ENCODE data around the gene AKT3. TPM values are rescaled to one million over a fixed set of nuclear protein-coding genes. Genes with fewer than 3 reads are reported as not detected.

The AKT3 gene
- total and polyA plus RNA-seq, 3 donors from 2014 or later = 32.3 to 70.9 (median 61.8) TPM

DNA sequence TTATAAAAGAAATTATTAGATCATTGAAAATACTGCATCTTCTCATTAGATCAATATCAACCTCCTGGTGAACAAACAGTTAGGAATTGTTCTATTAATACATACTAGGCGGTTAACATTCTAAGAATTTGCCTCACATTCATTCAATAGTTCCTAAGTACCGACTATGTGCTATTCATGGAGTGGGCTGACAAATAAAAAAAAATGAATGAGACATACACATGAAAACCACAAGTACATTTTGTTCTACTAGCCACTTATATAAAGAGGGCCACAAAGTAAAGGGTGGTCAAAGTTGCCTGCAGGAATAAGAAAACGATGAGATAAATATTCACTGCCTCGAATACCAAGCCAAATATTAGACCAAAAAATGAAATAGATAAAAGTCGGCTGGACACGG, 299.8 kb downstream of the AKT3 start:
- H3K4me3 ChIP-seq = no peak overlapping the region
- H3K4me1 ChIP-seq = no peaks in the 10 kb centered on the region
- H3K27me3 ChIP-seq = no peaks in the 10 kb centered on the region
- H3K36me3 ChIP-seq (ENCODE audit: low read depth, missing control alignments) = no peaks in the 10 kb centered on the region
- no peak for DNase-seq
- no peak overlapping the region for H3K27ac ChIP-seq
- TF ChIP-seq POLR2A (IDR thresholded peaks at IDR 0.05) (no peak), CTCF (IDR thresholded peaks at IDR 0.05) (no peak)
- intact Hi-C loops (cut with DNase I; ENCODE audit: low total_unique reads) = no loop called here
- 87 to 96% methylated on average over 6 of the region's 6 CpGs for WGBS, 2 donors
- no peaks in the 10 kb centered on the region for H3K9me3 ChIP-seq

DNA sequence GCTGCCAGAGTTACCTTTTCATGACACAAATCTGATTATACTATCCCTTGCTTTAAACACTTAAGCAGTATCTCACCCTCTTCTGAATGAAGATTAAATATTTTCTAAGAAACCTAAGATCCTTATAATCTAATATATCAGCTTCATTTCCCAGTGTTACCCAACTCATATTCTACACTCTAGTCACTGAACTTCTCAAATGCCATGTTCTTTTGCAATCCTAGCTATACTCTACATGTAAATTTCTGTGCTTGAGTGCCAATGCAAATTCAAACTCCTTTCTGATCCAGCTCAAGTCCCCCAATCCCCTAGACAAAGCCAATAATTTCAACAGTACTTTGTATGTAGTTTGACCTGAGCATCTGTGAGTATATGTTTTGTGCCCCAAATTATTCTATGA, 300.3 kb downstream of the AKT3 start:
- no peak for TF ChIP-seq CTCF (IDR thresholded peaks at IDR 0.05)
- H3K27me3 ChIP-seq = no peaks in the 10 kb centered on the region
- no peaks in the 10 kb centered on the region for H3K36me3 ChIP-seq (ENCODE audit: low read depth, missing control alignments)
- no peak overlapping the region for H3K27ac ChIP-seq
- intact Hi-C loops (cut with DNase I; ENCODE audit: low total_unique reads) = no loop called here
- H3K9me3 ChIP-seq = no peaks in the 10 kb centered on the region
- H3K4me1 ChIP-seq = no peaks in the 10 kb centered on the region
- no peak for DNase-seq
- no peak overlapping the region for H3K4me3 ChIP-seq

DNA sequence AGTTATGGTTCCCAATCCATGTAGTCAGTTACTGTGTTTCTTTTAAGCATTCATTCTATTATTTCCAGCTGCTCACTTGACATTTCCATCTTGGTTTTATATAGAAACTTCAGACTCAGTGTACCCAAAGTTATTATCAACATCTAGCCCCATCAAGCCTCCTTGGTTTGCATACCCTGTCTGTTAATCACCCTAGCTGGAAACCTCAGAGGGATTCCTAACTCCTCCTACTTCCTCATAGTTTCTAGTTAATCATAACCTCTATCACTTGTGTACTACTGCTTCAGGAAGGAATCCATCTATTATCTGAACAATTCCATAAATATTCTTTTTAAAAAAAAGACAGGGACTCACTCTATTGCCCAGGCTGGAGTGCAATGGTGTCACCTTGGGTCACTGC, 300.9 kb downstream of the AKT3 start:
- Histone ChIP-seq H3K27me3 (no peaks in the 10 kb centered on the region), H3K27ac (no peak overlapping the region), H3K4me1 (no peaks in the 10 kb centered on the region), H3K36me3 (ENCODE audit: low read depth, missing control alignments) (no peaks in the 10 kb centered on the region), H3K4me3 (no peak overlapping the region), H3K9me3 (no peaks in the 10 kb centered on the region)
- DNase-seq = no peak
- no peak for TF ChIP-seq POLR2A (IDR thresholded peaks at IDR 0.05)
- no peak for TF ChIP-seq CTCF (IDR thresholded peaks at IDR 0.05)
- intact Hi-C loops (cut with DNase I; ENCODE audit: low total_unique reads) = no loop called here

GRCh38 chr1:243548516-243548915, 301.5 kb downstream of the AKT3 start:
- H3K27ac ChIP-seq = no peak overlapping the region
- no peaks in the 10 kb centered on the region for H3K36me3 ChIP-seq (ENCODE audit: low read depth, missing control alignments)
- H3K9me3 ChIP-seq = no peaks in the 10 kb centered on the region
- WGBS, 2 donors = 64 to 79% methylated on average over 1 of the region's 1 CpG
- no peaks in the 10 kb centered on the region for H3K27me3 ChIP-seq
- intact Hi-C loops (cut with DNase I; ENCODE audit: low total_unique reads) = no loop called here
- no peak for DNase-seq
- no peak overlapping the region for H3K4me3 ChIP-seq
- H3K4me1 ChIP-seq = no peaks in the 10 kb centered on the region
- TF ChIP-seq POLR2A (IDR thresholded peaks at IDR 0.05) (no peak), CTCF (IDR thresholded peaks at IDR 0.05) (no peak)

DNA sequence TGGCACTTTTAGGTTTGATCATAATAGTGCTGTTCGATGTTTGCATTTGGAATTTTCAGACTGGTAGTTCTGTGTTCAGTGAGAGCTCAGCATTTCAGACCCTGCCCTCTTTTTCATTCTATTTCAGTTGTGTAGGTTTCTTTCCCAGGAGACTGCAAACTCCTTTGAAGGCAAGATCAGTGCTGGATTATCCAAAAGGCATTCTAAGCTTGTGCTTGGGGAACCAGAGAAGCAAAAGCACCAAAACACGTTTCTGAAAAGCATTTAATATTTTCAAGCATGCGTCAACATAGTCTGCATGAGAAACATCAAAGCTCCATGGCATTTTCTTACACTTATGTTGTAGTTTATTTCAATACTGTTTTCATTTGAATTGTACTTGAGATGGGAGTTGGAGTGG, 302.2 kb downstream of the AKT3 start:
- Histone ChIP-seq H3K9me3 (no peaks in the 10 kb centered on the region), H3K4me1 (no peaks in the 10 kb centered on the region), H3K36me3 (ENCODE audit: low read depth, missing control alignments) (no peaks in the 10 kb centered on the region), H3K27me3 (no peaks in the 10 kb centered on the region), H3K27ac (no peak overlapping the region), H3K4me3 (no peak overlapping the region)
- TF ChIP-seq CTCF (IDR thresholded peaks at IDR 0.05) = no peak
- no peak for TF ChIP-seq POLR2A (IDR thresholded peaks at IDR 0.05)
- intact Hi-C loops (cut with DNase I; ENCODE audit: low total_unique reads) = no loop called here
- DNase-seq = no peak
- 90 to 91% methylated on average over 3 of the region's 3 CpGs for WGBS, 2 donors
